Tibial artery (tissue), 4 donors: Measurements from ENCODE around the gene ID3.

Experiments used
- DNase-seq, 2 donors: peaks; one replicate each; pipeline ENCODE4 v3.0.0-alpha.2; 2019
- H3K27ac ChIP-seq, 2 donors: fragments of 200-600 bp; sonication (generic) in 1 of 2; 1 replicate in 1 of 2; 2 replicates in 1 of 2; pipeline ENCODE4 v1.5.1; 2018 to 2019; ENCODE audit warnings: mild to moderate bottlenecking in 1 of 2
- H3K27me3 ChIP-seq, 2 donors: fragments of 200-600 bp; sonication (generic) in 1 of 2; one replicate each; pipeline versions ENCODE4 v1.5.1 to v1.6.0; 2016 to 2019
- H3K36me3 ChIP-seq, 3 donors: fragments of 200-600 bp; sonication (generic) in 2 of 3; one replicate each; pipeline ENCODE4 v1.5.1; 2016 to 2019; ENCODE audit warnings: mild to moderate bottlenecking in 2 of 3
- H3K4me1 ChIP-seq, 4 donors: fragments of 200-600 bp; sonication (generic) in 2 of 4; 1 replicate in 3 of 4; 2 replicates in 1 of 4; pipeline ENCODE4 v1.5.1; 2016 to 2019
- H3K4me3 ChIP-seq, 2 donors: fragments of 200-600 bp; sonication (generic) in 1 of 2; 1 replicate in 1 of 2; 2 replicates in 1 of 2; pipeline ENCODE4 v1.5.1; 2018 to 2019; ENCODE audit warnings: mild to moderate bottlenecking in 2 of 2
- H3K9me3 ChIP-seq, 3 donors: fragments of 200-600 bp; sonication (generic) in 1 of 3; one replicate each; pipeline ENCODE4 v1.5.1; 2016 to 2019
- CTCF ChIP-seq, 2 experiments: fragments of 200-600 bp in 1 of 2; fragments of 450-650 bp in 1 of 2; IDR thresholded peaks; one replicate each; pipeline ENCODE4 v1.5.1; 2017 to 2019; ENCODE audit warnings: antibody characterized with exemption in 2 of 2, mild to moderate bottlenecking in 1 of 2, moderate library complexity in 1 of 2
- intact Hi-C: fragments of 100-400 bp; cut with DNase I; formaldehyde crosslinking; loops from one replicate; pipeline ENCODE4 v1.15.0; 2023; ENCODE audit warnings: low total_unique reads

The ID3 gene

GRCh38 chr1:23594149-23594907, 35.0 kb upstream of the ID3 start:
- Histone ChIP-seq H3K27ac (no peak overlapping the region), H3K27me3 (no peaks in the 10 kb centered on the region), H3K4me3 (no peak overlapping the region), H3K9me3 (no peaks in the 10 kb centered on the region), H3K36me3 (no peaks in the 10 kb centered on the region), H3K4me1 (peaks cover 0 to 5% (median 0%) of the 10 kb centered on the region in 4 donors)
- no peak for TF ChIP-seq CTCF (IDR thresholded peaks at IDR 0.05)
- intact Hi-C loops = no loop called here
- DNase-seq = no peak

- no peak for TF ChIP-seq CTCF (IDR thresholded peaks at IDR 0.05)
- no peak for DNase-seq
- Histone ChIP-seq H3K27ac (no peak overlapping the region), H3K4me1 (peaks cover 0 to 5% (median 0%) of the 10 kb centered on the region in 4 donors), H3K36me3 (no peaks in the 10 kb centered on the region), H3K27me3 (no peaks in the 10 kb centered on the region), H3K9me3 (no peaks in the 10 kb centered on the region), H3K4me3 (no peak overlapping the region)
- intact Hi-C loops = no loop called here
Observed at GRCh38 chr1:23593556-23594148, 34.4 kb upstream of the ID3 start.

DNA sequence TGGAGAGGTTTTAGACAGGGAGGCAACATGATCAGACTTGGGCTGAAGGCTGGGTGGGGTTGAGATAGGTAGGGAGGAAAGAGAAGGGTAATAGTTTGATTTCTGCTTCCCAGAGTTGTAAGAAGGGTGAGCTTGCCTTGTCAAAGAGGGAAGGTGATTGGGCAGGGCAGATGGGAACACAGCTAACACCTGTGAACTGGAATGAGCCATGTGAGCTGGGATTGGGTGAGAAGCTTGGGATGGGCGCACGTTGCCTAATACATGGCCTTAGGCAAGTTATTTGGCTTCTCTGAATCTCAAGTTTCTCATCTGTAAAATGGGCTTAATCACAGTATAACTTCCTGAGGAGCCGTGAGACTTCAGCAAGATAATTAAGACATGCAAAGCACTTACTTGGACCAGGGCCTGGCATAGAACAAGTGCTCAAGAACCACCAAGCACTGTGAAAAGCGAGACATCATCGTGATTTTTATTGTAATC, 33.8 kb upstream of the ID3 start:
- no peak for DNase-seq
- peaks cover 0 to 5% (median 0%) of the 10 kb centered on the region in 4 donors for H3K4me1 ChIP-seq
- no peak overlapping the region for H3K27ac ChIP-seq
- H3K9me3 ChIP-seq = no peaks in the 10 kb centered on the region
- H3K36me3 ChIP-seq = no peaks in the 10 kb centered on the region
- H3K27me3 ChIP-seq = no peaks in the 10 kb centered on the region
- intact Hi-C loops = no loop called here
- no peak for TF ChIP-seq CTCF (IDR thresholded peaks at IDR 0.05)
- H3K4me3 ChIP-seq = no peak overlapping the region

DNA sequence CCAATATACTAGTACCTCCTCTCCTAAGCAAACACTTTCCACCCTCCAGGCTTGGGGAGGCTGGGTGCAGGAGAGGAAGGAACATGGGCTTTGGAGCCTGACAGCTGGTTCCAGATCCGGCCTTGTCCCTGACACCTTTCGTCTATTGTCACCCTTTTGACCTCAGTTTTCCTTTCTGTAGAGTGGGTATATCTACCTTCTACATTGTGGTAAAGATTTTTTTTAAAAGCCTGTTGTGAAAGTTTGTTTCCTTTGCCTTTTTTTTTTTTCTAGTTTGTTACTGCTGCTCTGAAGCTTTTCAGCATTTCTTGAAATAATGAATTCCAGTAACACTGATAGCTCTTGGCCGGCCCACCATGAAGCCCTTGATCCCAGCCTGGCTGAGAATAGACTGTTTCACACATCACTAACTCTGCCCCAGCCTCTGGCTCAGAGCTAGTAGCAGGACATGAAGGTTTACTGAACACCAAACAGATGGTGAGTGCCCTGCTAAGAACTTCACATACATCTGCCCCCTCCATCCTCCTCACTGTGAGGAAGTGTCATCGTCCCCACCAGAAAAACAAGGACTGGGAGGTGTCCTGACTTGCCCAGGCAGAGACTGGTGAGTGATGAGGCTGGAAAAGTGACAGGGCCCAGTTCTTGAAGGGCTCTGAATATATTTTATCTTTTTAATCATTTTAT, 33.0 kb upstream of the ID3 start:
- peaks cover 0 to 5% (median 0%) of the 10 kb centered on the region in 4 donors for H3K4me1 ChIP-seq
- no peaks in the 10 kb centered on the region for H3K27me3 ChIP-seq
- no peak overlapping the region for H3K27ac ChIP-seq
- no peak for DNase-seq
- no peak for TF ChIP-seq CTCF (IDR thresholded peaks at IDR 0.05)
- H3K36me3 ChIP-seq = no peaks in the 10 kb centered on the region
- no peaks in the 10 kb centered on the region for H3K9me3 ChIP-seq
- H3K4me3 ChIP-seq = no peak overlapping the region
- intact Hi-C loops = no loop called here

GRCh38 chr1:23591460-23592208, 32.3 kb upstream of the ID3 start:
- TF ChIP-seq CTCF (IDR thresholded peaks at IDR 0.05) = no peak
- Histone ChIP-seq H3K4me1 (peaks cover 0 to 5% (median 1%) of the 10 kb centered on the region in 4 donors), H3K36me3 (no peaks in the 10 kb centered on the region), H3K4me3 (no peak overlapping the region), H3K9me3 (no peaks in the 10 kb centered on the region), H3K27me3 (no peaks in the 10 kb centered on the region), H3K27ac (no peak overlapping the region)
- no peak for DNase-seq
- intact Hi-C loops = no loop called here
